Transverse colon (tissue), 4 donors: Measurements from ENCODE around the gene GALNT11. TPM values are rescaled to one million over a fixed set of nuclear protein-coding genes. Genes with fewer than 3 reads are reported as not detected.
"Not testable (repeated sequence)": the region's sequence is repeated elsewhere in the genome, so short reads cannot be mapped to it uniquely, and the experiment has no call there.

Experiments used
- DNase-seq: peaks from one replicate; pipeline ENCODE4 v3.0.0-alpha.2; 2019
- H3K27ac ChIP-seq, 4 donors: fragments of 200-600 bp; sonication (generic); 2 replicates each; pipeline ENCODE4 v1.5.1; 2016 to 2018; ENCODE audit warnings: inconsistent platforms in 4 of 4
- H3K27me3 ChIP-seq: fragments of 200-600 bp; sonication (generic); 2 replicates; pipeline ENCODE4 v1.5.1; 2017; ENCODE audit warnings: inconsistent platforms
- H3K36me3 ChIP-seq, 4 donors: fragments of 200-600 bp; sonication (generic); 2 replicates each; pipeline ENCODE4 v1.5.1; 2017 to 2019; ENCODE audit warnings: inconsistent platforms in 4 of 4
- H3K4me1 ChIP-seq, 4 donors: fragments of 200-600 bp; sonication (generic); 2 replicates each; pipeline ENCODE4 v1.5.1; 2017 to 2020; ENCODE audit warnings: inconsistent platforms in 4 of 4
- H3K4me3 ChIP-seq, 4 donors: fragments of 200-600 bp; sonication (generic); 1 replicate in 1 of 4; 2 replicates in 3 of 4; pipeline versions ENCODE4 v1.5.1 to v1.6.1; 2017 to 2019; ENCODE audit warnings: inconsistent platforms in 4 of 4
- H3K9me3 ChIP-seq, 2 donors: fragments of 200-600 bp; sonication (generic); 2 replicates each; pipeline ENCODE4 v1.5.1; 2017 to 2019; ENCODE audit warnings: inconsistent platforms in 2 of 2
- CTCF ChIP-seq, 5 experiments: fragments of 200-600 bp in 3 of 5; fragments of 450-650 bp in 2 of 5; sonication (generic) in 3 of 5; IDR thresholded peaks; 1 replicate in 2 of 5; 2 replicates in 3 of 5; pipeline ENCODE4 v1.5.1; 2016 to 2017; ENCODE audit warnings: antibody characterized with exemption in 5 of 5, inconsistent platforms in 3 of 5, mild to moderate bottlenecking in 2 of 5, moderate library complexity in 1 of 5
- EP300 ChIP-seq: sonication (generic); formaldehyde crosslinking; IDR thresholded peaks from one replicate; pipeline ENCODE4 v1.6.1; 2017; ENCODE audit warnings: antibody characterized with exemption, low read depth
- POLR2A ChIP-seq: fragments of 450-650 bp; IDR thresholded peaks from one replicate; pipeline ENCODE4 v1.6.1; 2016; ENCODE audit warnings: antibody characterized with exemption, mild to moderate bottlenecking, moderate library complexity
- POLR2AphosphoS5 ChIP-seq, 3 donors: sonication (generic); formaldehyde crosslinking; IDR thresholded peaks; one replicate each; pipeline ENCODE4 v1.6.1; 2016; ENCODE audit warnings: antibody characterized with exemption in 3 of 3
- WGBS, 2 donors: methylation state at CpG; one replicate each; pipeline ENCODE4 v1.1.5; 2018; ENCODE audit warnings: low coverage in 1 of 2; 5-methylcytosine and 5-hydroxymethylcytosine counted together
- in situ Hi-C, 4 donors: fragments of 200-750 bp; cut with MboI; loops; one replicate each; pipeline versions ENCODE4 v1.15.0 to v1.15.1; 2017; ENCODE audit warnings: low sequenced_read_pairs in 3 of 4, low pct_ligation_motif_present in 1 of 4, low pct_unique_long_range_greater_than_20kb in 1 of 4
- intact Hi-C: fragments of 100-400 bp; cut with DNase I; formaldehyde crosslinking; loops from one replicate; pipeline ENCODE4 v1.15.1; 2023; ENCODE audit warnings: low total_unique reads
- total RNA-seq, 4 donors: library from RNA; depleted of rRNA; stranded (reverse); fragments of >200 nt; gene quantifications; one replicate each; pipeline ENCODE4 v1.1.0, GENCODE V29; 2016

The GALNT11 gene
- total RNA-seq, 4 donors from 2014 or later: 14.7 to 36.2 (median 24.0) TPM

- no peak overlapping the region for H3K4me3 ChIP-seq
- peaks cover 0 to 33% (median 14%) of the 10 kb centered on the region in 4 donors for H3K4me1 ChIP-seq
- WGBS, 2 donors: 41 to 52% methylated on average over 2 to 4 of the region's 4 CpGs
- no peak overlapping the region for H3K27ac ChIP-seq
- H3K9me3 ChIP-seq: no peaks in the 10 kb centered on the region
- no peaks in the 10 kb centered on the region for H3K27me3 ChIP-seq
- in situ Hi-C loops: no loop called here
- intact Hi-C loops: no loop called here
- no peak for DNase-seq
- no peaks in the 10 kb centered on the region for H3K36me3 ChIP-seq
- TF ChIP-seq CTCF (IDR thresholded peaks at IDR 0.05): no peak
- TF ChIP-seq EP300: no peak
Observed at GRCh38 chr7:152081088-152081487, 55.6 kb downstream of the GALNT11 start.

- in situ Hi-C loops, H3K4me3 ChIP-seq, H3K9me3 ChIP-seq, H3K27me3 ChIP-seq, H3K36me3 ChIP-seq, intact Hi-C loops, H3K27ac ChIP-seq, DNase-seq: not testable (repeated sequence)
- 71 to 88% methylated on average over 4 to 6 of the region's 6 CpGs for WGBS, 2 donors
- peaks cover 0 to 22% (median 3%) of the 10 kb centered on the region in 4 donors for H3K4me1 ChIP-seq
Observed at GRCh38 chr7:152082073-152082721, 56.7 kb downstream of the GALNT11 start.

- peaks cover 11 to 16% of the 10 kb centered on the region in 2 donors for H3K9me3 ChIP-seq
- H3K27ac ChIP-seq: no peak overlapping the region
- H3K27me3 ChIP-seq: no peaks in the 10 kb centered on the region
- WGBS, 2 donors: 90 to 91% methylated on average over 3 of the region's 3 CpGs
- DNase-seq: no peak
- H3K4me3 ChIP-seq: no peak overlapping the region
- no peaks in the 10 kb centered on the region for H3K36me3 ChIP-seq
- in situ Hi-C loops: no loop called here
- TF ChIP-seq CTCF (IDR thresholded peaks at IDR 0.05): no peak
- TF ChIP-seq EP300: no peak
- TF ChIP-seq POLR2AphosphoS5 (IDR thresholded peaks at IDR 0.05): no peak
- no peak for TF ChIP-seq POLR2A
- intact Hi-C loops: no loop called here
- H3K4me1 ChIP-seq: peaks cover 0 to 11% (median 2%) of the 10 kb centered on the region in 4 donors
Observed at GRCh38 chr7:152085131-152085530, 59.7 kb downstream of the GALNT11 start.

GRCh38 chr7:152086513-152086912, 61.0 kb downstream of the GALNT11 start:
- H3K4me3 ChIP-seq: no peak overlapping the region
- TF ChIP-seq CTCF (IDR thresholded peaks at IDR 0.05) (no peak), POLR2AphosphoS5 (IDR thresholded peaks at IDR 0.05) (no peak), POLR2A (no peak), EP300 (no peak)
- peaks cover 11 to 16% of the 10 kb centered on the region in 2 donors for H3K9me3 ChIP-seq
- no peak for DNase-seq
- no peaks in the 10 kb centered on the region for H3K36me3 ChIP-seq
- WGBS, 2 donors: 45 to 53% methylated on average over 1 of the region's 1 CpG
- no peak overlapping the region for H3K27ac ChIP-seq
- intact Hi-C loops (no loop called here), in situ Hi-C loops (no loop called here)
- peaks cover 0 to 2% (median 0%) of the 10 kb centered on the region in 4 donors for H3K4me1 ChIP-seq
- H3K27me3 ChIP-seq: no peaks in the 10 kb centered on the region

- 97% methylated on average over 7 of the region's 7 CpGs for WGBS, 2 donors
- in situ Hi-C loops: no loop called here
- DNase-seq: no peak
- peaks cover 11 to 16% of the 10 kb centered on the region in 2 donors for H3K9me3 ChIP-seq
- H3K27me3 ChIP-seq: no peaks in the 10 kb centered on the region
- no peaks in the 10 kb centered on the region for H3K36me3 ChIP-seq
- H3K4me3 ChIP-seq: no peak overlapping the region
- intact Hi-C loops: no loop called here
- TF ChIP-seq EP300 (no peak), CTCF (IDR thresholded peaks at IDR 0.05) (no peak), POLR2AphosphoS5 (IDR thresholded peaks at IDR 0.05) (no peak), POLR2A (no peak)
- H3K27ac ChIP-seq: no peak overlapping the region
- no peaks in the 10 kb centered on the region for H3K4me1 ChIP-seq
Observed at GRCh38 chr7:152089183-152089582, 63.7 kb downstream of the GALNT11 start.
